NCI-H1436 treated with DMSO at 0.1 percent for 48 hours (cell line): ENCODE results near the gene MPPE1.
"Not testable (repeated sequence)": the region's sequence is repeated elsewhere in the genome, so short reads cannot be mapped to it uniquely, and the experiment has no call there.

Experiments
- DNase-seq: peaks from one replicate; lab custom pipeline; 2025; lab: John Stamatoyannopoulos, UW

The MPPE1 gene, protein sequence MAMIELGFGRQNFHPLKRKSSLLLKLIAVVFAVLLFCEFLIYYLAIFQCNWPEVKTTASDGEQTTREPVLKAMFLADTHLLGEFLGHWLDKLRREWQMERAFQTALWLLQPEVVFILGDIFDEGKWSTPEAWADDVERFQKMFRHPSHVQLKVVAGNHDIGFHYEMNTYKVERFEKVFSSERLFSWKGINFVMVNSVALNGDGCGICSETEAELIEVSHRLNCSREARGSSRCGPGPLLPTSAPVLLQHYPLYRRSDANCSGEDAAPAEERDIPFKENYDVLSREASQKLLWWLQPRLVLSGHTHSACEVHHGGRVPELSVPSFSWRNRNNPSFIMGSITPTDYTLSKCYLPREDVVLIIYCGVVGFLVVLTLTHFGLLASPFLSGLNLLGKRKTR

DNA sequence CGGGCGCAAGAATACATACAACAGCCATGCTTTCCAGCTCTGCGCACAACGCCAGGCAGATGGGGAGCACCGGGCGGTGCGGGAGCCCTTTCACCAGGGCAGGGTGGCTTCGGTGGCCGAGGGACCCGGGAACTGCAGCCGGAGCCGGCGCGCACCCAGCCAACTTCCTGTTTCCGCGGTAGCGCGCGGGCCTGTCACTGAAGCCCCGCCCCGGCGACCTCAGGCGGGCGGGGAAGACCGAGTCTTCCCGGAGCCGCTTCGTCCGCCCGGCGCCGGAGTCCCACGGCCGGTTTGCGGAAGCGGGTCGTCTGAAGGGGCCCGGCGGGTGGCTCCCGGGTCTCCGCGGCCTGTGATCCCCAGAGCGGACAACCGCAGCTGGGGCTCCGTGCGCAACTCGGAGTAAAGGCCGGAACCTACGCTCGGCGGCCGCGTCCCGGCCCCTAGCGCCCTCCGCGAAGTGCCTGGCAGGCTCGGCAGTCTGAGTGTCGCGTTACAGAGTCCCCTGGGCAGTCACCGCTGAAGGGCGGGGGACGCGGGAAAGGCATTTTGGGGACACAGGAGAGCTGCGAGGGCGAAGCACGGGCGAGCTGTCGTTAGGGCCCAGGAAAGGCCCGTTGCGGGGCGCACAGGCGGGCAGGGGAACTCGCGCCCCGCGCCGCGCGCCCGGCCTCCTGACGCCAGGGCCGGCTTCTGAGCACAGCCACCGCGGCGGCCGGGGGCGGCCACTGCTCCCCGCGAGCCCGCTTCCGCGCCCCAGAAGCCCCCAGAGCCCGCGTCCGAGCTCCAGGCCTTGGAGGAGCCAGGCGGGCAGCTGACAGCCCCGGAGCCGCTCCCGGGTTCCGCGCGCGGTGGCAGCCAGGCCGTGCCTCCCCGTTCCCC, at the start of gene MPPE1:
TSS of gene MPPE1 (minus strand) at position 136 of the 879 bp plus-strand sequence. CDS start 11,053 bp downstream, outside the sequence.
- peak; percentile 24 for DNase-seq

DNA sequence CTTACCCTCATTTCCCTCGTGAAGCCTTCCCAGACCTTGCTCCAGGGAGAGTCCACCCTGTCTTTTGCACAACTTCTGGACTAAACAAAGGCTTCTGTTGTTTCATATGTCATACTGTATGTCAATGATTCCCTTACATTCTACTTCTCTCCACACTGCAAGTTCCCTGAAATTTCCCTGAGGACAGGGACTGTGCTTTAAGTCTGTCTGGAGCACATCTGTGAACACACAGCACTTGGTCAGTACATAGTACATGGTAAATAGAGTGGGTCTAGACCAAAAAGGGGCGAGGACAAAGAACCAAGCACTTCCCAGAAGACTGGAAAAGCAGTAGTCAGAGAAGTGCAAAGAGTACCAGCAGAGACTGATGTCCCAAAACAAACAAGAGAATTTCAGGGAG, 49.5 kb upstream of the MPPE1 start:
- no peak for DNase-seq

- DNase-seq, result no peak
These were observed 48.5 kb upstream of the MPPE1 start for GRCh38 chr18:11956371-11957308.

GRCh38 chr18:11955239-11956029, 47.3 kb upstream of the MPPE1 start:
- no peak for DNase-seq

- DNase-seq, result no peak
These were observed 45.0 kb upstream of the MPPE1 start for GRCh38 chr18:11953113-11953512.

DNA sequence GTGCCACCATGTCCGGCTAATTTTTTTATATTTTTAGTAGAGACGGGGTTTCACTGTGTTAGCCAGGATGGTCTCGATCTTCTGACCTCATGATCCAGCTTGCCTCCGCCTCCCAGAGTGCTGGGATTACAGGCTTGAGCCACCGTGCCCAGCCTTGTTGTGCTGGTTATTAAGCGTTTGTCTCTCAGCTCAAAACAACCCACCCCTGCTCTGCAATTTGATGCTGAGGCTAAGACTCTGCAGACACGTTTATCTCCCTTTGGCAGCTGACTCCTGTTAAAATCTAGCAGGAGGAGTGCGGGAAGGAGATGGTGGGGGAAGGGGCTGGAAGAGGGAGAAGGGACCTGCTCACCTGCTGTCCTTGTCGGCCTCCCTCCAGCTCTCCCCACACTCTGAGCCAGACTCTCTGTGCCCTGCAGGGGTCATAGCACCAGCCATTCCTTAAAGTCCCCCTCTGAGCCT, 43.3 kb upstream of the MPPE1 start:
- no peak for DNase-seq

GRCh38 chr18:11950824-11951223, 42.7 kb upstream of the MPPE1 start:
- DNase-seq, result no peak

- DNase-seq, result no peak
These were observed 40.9 kb upstream of the MPPE1 start for GRCh38 chr18:11948852-11949523.

- no peak for DNase-seq
These were observed 39.4 kb upstream of the MPPE1 start for GRCh38 chr18:11947214-11948191.

DNA sequence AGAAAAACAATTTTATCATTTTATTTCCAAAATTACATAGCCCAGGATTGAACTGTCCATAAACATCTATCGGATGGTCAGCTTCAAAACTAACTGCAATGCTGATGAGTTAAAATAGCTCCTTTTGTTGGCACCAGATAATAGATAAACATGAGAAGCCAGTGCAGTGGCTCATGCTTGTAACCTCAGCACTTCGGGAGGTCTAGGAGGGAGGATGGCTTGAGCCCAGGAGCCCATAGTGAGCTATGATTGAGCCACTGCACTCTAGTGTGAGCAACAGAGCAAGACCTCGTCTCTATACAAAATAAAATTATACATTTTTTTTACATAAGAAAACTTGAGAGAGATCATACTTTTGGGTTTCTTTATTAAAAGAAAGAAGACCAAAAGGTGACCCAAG, 38.6 kb upstream of the MPPE1 start:
- DNase-seq, result no peak

- DNase-seq, result not testable (repeated sequence)
These were observed 37.9 kb upstream of the MPPE1 start for GRCh38 chr18:11945834-11946659.

DNA sequence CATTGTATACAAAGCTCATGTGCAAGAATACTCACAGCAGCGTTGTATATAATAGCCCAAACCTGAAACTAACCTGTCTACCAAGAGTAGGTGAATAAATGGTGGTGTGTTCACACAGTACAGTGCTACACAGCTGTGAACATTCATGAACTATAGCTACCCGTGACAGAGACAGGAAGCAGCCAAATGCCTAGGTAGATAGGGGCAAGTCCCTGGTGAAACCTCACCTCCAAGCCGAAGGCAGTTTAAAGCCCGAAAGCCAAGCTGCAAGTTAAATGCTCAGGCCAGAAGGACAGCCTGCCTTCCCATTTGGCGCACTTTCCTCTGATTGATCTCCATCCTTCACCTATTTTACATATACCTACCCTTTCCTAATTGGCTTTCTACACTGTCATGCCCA, 36.7 kb upstream of the MPPE1 start:
- no peak for DNase-seq

GRCh38 chr18:11944252-11944651, 36.1 kb upstream of the MPPE1 start:
- DNase-seq, result no peak

GRCh38 chr18:11943551-11943950, 35.4 kb upstream of the MPPE1 start:
- DNase-seq, result no peak

- no peak for DNase-seq
These were observed 32.8 kb upstream of the MPPE1 start for GRCh38 chr18:11940956-11941355.

DNA sequence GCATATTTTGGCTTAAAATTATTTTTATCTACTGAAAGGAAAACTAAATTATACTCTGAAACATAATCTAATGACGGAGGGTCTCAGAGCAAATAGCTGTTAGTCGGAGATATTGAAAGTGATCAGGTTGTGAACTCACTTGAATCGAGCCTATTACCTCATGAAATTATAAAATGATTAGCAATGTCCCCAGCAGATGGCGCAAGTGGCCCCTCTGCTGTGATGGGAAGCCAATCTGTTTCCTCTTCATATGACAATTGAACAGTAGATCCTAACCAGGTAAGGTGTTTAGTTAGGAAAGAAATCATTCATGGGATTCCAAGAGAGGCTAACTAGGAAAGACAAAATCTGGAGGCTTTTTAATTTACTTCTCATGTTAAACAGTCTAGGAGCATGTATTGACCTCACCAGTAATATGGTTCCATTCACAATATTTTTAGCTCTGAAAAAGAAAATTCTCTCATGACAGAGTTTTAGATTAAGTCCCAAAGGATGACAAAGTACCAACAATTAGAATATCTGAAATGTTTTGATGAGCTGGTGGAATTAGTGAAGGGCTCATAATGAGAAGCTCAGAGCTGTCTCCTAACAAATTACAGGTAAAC, 29.9 kb upstream of the MPPE1 start:
- DNase-seq, result peak; percentile 8

DNA sequence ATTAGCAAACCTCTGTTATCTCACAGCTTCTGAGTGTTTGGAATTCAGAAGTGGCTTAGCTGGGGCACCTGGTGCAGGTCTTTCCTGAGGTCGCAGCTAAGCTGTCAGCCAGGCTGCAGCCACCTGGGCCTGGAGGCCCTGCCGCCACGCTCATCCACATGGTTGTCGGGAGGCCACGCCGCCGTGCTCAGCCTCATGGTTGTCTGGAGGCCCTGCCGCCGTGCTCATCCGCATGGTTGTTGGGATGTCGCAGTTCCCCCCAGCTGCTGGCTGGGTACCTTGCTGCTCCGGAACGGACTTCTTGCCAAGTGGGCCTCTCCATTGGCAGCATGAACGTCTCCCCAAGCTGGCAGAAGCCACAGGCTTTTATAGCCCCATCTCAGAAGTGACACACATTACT, 24.3 kb upstream of the MPPE1 start:
- DNase-seq, result no peak

DNA sequence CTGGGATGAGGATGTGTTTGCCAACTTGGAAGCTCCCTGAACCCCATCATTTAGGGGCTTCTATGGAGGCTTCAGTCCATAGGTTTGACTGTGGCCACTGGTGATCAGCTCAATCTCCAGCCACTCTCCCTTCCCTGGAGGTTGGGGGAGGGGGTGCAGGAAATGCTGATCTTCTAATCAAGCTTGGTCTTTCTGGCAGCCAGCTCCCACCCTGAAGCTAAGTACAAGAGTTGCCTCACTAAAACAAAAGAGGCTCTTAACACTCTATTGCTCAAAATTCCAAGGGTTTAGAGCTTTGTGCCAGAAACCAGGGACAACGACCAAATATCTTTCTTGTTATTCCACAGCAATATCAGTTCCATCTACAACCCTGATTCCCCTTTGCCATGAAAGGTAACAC, 19.4 kb upstream of the MPPE1 start:
- DNase-seq, result no peak
